HG02588 (cell line): ENCODE results near the gene HINT2.

Experiments used
- ATAC-seq: cut with Tn5 transposase; IDR thresholded peaks from one replicate; pipeline ENCODE4 v1.9.1; 2021; ENCODE audit warnings: mild to moderate bottlenecking, moderate library complexity; ENCODE audit not compliant: unreplicated experiment

HINT2 gene

DNA sequence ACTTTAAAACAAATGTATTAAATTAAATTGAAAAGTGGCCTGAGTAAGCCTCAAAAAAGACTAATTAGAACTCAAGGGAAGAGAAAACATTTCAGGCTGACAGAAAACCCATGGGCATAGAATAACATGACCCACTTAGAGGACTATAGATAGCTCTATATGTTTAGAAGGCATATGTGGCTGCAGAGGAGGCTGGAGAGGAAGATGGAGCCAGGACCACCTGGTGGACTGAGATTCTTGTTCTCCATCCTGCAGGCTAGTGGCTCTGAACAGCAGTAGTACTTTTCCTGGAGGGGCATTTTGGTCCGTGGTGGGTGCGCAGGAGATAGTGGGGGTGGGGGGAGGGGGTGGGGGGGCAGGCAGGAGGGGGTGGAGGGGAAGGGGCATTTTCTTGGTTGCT is 33.8 kb downstream of the HINT2 start:
- ATAC-seq, result no peak

DNA sequence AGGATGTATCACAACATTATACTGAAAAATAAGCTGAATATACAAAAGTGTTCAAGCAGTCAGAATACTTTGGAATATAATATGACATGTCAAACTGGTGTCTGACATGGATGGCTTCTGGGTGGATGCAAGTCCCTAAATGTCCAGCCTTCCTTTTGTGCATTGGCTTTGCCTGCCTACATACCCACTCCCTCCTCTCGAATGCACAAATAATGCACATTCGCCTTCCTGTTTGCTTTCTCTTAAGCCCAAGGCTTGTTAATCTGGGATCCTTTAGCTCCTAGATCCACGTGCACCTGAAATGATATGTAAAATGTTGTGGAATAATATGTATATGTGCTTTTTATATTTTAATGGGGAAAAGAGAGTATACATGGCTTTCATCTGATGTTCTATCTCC is 36.3 kb downstream of the HINT2 start:
- ATAC-seq, result no peak

DNA sequence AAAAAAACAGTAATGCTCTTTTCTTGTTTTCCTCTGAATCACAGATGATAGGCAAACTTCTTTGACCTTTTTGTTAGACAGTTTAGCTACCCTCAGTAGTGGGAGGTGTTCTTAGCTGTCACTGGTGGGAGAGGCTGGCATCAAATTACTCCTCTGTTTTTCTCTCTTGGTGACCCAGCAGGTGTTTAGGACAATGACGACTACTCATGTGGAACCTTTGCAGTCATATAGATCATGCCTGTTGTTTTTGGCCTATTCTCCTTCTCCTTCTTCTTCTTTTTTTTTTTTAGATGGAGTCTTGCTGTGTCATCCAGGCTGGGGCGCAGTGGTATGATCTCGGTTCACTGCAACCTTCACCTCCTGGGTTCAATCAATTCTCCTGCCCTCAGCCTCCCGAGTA is 38.8 kb downstream of the HINT2 start:
- ATAC-seq, result no peak

DNA sequence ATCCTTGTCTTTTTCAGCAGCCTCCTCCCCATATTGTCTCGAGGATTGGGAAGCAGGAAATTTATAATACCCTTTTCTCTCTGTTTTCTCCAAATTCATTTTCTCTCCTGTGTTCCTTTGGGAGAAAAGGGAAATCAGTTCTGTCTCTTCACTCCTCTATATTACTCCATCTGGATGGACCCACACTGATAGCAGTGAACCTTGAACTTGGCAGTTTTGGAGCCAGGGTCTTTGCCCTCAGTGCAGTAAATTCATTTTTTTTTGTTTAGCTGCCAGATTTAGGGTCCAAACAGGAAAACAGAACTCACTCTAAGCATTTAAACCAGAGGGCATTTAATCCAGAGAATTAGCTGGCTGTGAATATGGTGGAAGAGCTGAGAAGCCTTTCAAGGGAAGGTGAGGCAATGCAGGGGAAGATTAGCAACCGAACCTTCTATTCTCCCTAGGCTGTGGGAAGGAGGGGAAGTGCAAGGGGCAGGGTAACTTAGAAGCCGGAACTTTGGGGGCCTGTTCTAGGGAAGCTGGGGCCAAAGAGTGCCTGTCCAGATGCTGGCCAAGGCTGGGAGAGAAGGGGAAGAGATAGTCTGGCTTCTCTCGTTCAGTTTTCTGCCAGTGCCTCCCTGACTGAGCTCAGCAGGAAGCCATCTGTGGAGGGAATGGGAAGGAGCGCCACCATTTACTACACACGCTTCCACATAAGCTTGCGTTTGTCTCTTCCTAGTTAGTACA is 39.8 kb downstream of the HINT2 start:
- ATAC-seq, result no peak

DNA sequence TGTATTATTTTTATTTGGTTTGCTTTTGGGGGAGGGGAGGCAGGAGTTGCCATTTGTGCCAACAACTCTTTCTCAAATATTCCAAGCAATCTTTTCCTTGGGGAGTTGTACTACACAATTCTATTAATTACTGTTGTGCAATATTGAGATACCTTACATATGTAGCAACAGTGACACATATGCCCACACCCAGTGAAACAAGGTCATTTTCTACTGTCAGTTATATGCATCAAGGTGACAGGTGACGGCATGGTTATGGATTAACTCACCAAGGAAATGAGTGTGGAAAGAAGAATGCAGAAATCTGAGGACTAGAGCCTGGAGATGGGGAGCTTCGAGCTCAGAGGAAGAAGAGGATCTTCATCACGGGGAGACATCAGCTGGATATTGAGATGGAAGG is 42.9 kb downstream of the HINT2 start:
- no peak for ATAC-seq

DNA sequence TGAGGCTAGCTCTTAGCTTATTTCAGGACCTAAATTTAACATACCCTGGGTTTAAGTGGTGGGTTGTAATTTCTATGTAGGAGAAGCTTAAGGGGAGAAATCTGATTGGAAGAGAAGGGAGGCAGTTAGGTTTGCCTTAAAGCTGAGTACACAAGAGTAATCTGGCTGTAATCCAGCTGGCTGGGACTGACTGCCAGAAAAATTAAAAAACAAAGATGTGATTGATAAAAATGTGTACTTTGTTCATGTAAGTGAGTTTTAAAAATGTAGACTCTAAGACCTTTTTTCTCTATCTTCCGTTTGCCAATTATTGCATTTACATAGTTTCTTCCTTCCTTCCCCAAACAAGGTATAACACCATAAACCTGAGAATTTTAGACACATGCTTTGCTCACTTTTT is 43.3 kb downstream of the HINT2 start:
- no peak for ATAC-seq

DNA sequence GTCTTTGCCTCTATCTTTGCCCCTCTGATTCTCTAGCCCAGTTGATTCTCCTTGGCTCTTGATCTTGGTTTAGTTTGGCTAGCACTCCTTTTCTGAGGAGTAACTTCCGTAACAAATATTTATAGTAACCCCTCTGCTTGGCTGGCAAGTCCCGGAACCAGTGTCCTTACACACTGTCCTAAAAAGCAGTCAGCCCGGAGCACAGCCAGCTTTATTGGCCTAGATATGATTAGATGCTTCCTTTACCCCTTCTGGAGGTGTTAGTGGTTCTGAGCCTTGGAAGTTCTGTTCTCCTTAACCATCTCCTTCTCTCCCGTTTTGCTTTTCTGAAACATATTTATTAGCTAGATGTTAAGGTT is 43.8 kb downstream of the HINT2 start:
- no peak for ATAC-seq

DNA sequence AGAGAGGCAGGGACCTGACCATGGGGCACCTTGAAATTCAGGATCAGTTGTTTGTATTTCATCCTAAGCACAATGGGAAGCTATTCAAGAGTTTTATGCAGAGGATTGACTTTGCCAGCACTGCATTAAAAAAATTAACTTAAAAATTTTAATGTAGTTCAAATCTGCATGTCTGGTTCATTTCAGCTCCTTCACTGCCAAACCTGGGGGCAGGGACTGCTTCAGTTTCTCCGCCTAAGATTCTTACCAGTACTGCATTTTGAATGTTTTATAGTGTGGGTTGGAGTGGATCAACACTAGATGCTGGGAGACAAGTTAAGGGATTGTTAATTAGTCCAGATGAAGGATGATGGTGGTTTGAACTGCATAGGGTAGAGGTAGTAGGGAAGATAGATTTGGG is 45.1 kb downstream of the HINT2 start:
- ATAC-seq, result no peak

DNA sequence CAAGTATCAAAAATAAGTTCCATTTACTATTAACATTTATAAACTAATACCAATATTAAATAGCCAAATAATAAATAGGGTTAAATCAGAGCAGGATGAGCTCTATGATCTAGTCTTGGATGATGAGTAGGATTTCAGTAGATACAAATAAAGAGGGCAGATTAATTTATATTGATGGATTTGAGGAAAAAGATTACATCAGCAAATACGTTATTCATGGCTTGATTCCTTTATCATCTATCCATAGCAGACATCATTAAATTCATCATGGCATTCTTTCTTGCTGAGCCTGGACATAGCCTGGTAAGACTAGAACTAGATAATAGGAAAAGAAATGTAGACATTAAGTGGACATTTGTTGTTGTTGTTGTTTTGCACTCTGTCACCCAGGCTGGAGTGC is 47.4 kb downstream of the HINT2 start:
- ATAC-seq, result no peak

DNA sequence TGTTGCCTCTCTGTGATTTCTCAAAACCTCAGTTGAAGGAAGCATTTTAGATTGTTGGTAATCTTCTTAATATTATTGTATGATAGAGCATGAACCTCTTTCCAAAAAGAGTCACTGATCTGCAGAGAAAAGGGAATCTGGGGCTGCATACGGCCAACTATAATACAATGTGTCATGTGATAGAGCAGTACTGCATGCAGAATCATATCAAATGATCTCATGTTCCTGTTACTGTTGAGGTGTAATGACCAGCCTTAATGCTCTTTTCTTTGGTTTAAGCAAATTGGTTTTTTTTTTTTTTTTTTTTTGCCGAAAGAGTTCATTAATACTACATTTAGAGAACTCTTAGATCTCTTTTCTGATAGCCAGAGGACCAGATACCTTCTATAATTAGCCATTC is 47.8 kb downstream of the HINT2 start:
- no peak for ATAC-seq

DNA sequence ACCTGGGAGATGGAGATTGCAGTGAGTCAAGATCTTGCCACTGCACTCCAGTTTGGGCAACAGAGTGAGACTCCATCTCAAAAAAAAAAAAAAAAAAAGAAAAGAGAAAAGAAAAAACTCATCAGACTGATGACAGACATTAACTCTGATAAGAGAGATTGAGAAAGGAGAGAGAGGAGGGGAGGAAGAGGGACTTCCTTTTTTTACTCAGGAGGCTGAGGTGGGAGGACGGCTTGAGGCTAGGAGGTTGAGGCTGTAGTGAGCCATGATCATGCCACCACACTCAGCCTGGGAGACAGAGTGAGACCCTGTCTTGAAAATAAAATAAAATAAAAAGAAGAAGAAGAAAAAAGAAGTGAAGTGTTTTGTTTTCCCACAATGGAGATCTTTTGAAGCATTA is 51.0 kb downstream of the HINT2 start:
- ATAC-seq, result no peak

DNA sequence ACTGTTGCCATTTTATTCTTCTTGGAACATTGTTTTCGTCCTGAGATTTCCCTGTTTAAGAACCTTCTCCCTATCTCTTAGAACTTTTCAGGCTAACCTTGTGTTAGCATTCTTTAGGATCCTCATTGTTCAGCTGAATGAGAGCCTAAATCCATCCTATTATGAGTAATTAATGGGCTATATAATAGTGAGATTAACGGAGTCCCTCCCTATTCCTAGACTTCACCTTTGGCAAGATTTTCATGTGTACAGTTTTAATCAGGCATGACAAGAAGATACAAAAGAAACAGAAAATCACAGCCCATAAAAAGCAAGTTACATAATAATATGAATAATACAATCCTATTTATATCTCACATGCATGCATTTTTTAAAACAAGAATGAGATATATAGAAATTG is 51.7 kb downstream of the HINT2 start:
- ATAC-seq, result no peak
